GM19395 (cell line): ENCODE measurements around the gene ZZZ3.
"Not testable (repeated sequence)": the region's sequence is repeated elsewhere in the genome, so short reads cannot be mapped to it uniquely, and the experiment has no call there.

Source experiments
- ATAC-seq: cut with Tn5 transposase; IDR thresholded peaks from one replicate; pipeline ENCODE4 v1.9.1; 2021; ENCODE audit warnings: mild to moderate bottlenecking, moderate library complexity; ENCODE audit not compliant: unreplicated experiment

The ZZZ3 gene

DNA sequence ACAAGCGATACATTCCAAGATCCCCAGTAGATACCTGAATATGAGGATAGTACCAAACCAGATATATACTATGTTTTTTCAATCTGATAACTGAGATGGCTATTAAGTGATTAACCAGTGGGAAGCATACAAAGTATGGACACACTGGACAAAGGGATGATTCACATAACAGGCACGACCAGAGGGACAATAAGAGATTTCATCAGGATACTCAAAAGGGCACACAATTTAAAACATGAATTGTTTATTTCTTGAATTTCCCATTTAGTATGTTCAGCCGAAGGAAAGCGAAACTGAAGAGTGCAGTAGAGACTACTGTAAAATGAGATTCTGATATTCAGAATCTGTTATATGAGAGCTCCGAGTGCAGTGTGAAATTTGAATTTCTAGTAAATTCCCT is 10.6 kb downstream of the ZZZ3 start:
- ATAC-seq: peak; percentile 43

DNA sequence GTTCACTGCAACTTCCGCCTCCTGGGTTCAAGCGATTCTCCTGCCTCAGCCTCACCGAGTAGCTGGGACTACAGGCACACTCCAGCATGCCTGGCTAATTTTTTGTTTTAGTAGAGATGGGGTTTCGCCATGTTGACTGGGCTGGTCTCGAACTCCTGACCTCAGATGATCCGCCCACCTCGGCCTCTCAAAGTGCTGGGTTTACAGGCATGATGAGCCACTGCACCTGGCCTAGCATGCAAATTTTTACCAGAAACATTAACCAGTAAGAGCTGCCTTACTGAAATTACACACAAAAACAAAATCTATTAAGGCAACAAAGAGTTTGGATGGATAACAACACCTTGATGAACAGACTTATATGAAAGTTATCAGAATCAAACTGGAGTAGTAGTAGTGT is 12.1 kb downstream of the ZZZ3 start:
- ATAC-seq: no peak

GRCh38 chr1:77668924-77669449 is 13.5 kb downstream of the ZZZ3 start:
- ATAC-seq: no peak

DNA sequence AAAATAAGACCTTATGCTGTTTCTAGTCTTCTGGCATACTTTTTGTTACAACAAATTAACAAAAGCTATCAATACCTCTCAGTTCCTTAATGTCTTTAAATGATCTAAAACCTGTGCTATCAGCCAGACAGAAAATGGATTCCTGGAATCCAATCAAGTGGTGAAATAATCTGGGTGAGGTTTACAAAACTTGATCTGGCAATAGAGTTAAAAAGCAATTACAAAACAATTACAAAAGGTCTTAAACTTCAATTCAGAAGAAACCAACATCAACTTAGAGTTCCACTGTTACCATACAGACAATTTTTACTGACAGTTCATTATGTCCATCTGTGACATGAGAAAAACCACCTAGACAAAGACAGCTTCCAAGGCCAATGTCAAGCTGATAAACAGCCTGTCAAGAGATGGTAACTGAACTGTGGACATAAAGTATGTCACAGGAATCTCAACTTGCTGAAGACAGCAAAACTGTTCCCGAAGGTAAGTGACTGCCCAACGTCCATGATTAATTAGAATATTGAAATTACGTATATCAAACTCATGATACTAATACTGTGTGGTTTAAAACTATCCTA is 17.4 kb downstream of the ZZZ3 start:
- no peak for ATAC-seq

- no peak for ATAC-seq
Observed at GRCh38 chr1:77661696-77662095, 20.8 kb downstream of the ZZZ3 start.

DNA sequence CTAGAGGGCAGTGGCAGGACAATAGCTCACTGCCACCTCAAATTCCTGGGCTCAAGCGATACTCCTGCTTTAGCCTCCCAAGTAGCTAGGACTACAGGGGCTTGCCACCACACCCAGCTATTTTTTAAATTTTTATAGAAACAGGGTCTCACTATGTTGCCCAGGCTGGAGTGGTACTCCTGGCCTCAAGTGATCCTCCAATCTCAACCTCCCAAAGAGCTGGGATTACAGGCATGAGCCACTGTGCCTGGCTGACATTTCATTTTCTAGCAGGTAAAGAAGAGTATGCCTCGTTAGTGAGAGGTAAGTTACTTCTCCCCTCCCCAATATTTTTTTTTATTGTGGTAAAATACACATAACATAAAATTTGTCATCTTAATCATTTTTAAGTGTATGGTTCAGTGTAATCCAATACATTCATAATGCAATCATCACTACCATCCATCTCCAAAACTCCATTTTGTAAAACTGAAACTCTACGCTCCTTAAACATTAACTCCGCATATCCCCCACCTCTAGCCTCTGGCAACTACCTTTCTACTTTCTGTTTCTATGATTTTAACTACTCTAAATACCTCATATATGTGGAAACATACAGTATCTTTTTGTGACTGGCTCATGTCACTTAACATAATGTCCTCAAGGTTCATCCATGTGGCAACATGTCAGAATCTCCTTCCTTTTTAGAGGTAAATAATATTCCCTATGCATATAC is 22.4 kb downstream of the ZZZ3 start:
- ATAC-seq: peak; percentile 52

GRCh38 chr1:77658271-77658670 is 24.2 kb downstream of the ZZZ3 start:
- no peak for ATAC-seq

DNA sequence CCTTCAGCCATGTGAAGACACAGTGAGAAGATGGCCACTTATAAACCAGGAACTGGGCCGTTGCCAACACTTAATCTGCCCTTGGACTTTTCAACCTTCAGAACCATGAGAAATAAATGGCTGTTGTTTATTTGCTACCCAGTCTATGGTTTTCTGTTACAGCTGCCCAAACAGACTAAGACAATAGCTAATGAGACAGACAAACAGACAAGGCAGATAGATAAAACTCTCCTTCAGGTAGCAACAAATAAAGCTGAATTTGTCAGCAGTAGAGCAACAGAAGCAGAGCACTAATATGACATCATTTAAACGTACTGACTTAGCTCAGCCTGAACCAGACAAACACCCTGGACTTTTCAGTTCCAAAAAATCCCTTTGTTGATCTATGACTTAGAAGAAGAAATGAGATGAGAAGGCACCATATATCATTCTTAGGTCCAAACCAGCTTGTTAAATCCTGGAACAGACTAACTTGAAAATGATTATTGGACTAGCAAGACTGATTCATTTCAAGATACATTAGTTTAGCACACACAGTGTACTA is 27.0 kb downstream of the ZZZ3 start:
- no peak for ATAC-seq

- no peak for ATAC-seq
Observed at GRCh38 chr1:77652970-77653516, 29.4 kb downstream of the ZZZ3 start.

GRCh38 chr1:77652268-77652667 is 30.2 kb downstream of the ZZZ3 start:
- ATAC-seq: no peak

DNA sequence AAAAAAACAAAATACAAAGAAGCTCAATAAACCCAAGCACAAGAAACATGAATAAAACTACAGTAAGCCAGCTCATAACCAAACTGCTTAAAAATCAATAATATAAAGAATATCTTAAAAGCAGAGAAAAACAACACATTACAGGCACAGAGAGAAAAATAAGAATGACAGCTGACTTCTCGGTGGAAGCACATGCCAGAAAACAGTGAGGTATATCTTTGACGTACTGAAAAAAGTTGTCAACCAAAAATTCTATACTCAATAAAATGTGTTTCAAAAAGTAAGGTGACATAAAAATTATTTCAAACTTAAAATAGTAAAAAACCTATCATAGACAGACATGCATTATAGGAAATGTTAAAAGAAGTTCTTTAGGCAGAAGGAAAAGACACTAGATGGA is 33.3 kb downstream of the ZZZ3 start:
- no peak for ATAC-seq

- ATAC-seq: not testable (repeated sequence)
Observed at GRCh38 chr1:77646224-77646623, 36.2 kb downstream of the ZZZ3 start.

GRCh38 chr1:77643456-77643855 is 39.0 kb downstream of the ZZZ3 start:
- ATAC-seq: no peak

DNA sequence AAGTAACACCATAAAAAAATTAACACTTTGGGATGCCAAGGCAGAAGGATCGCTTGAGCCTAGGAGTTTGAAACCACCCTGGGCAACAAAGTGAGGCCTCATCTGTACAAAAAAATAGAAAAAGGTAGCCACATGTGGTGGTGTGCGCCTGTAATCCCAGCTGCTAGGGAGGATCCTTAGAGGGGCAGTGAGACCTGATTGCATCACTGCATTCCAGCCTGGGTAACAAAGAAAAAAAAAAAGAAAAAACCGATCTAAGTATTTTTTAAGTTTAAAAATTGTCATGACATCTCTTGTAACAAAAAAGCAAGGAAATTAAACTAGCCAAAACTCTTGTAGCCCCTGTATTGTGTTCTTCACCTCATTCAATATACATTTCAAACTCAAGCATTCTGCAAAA is 39.5 kb downstream of the ZZZ3 start:
- ATAC-seq: no peak

GRCh38 chr1:77642196-77642595 is 40.3 kb downstream of the ZZZ3 start:
- ATAC-seq: no peak

DNA sequence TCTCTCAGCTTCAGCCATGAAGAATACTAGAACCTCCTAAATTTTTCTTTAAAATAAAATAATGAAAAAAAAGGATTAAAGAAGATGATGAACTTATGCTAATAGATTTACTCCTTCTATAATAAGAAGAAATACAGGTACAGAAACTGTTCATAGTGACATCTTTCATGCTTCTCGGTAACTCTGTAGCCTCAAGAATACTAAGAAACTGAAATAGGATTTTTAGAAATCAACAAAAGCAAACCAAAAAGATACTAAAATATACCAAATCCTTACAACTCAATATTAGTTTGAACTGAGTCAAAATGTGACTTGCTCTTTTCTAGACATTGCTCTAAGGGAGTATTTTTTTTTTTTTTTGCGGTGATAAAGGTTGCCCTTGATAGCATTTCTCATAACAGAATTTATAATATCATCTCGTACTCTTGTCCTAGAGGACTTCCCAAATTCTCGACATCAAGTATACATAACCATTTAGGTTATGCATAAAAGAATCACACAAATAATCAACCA is 42.8 kb downstream of the ZZZ3 start:
- ATAC-seq: no peak

GRCh38 chr1:77639056-77639455 is 43.4 kb downstream of the ZZZ3 start:
- ATAC-seq: no peak

DNA sequence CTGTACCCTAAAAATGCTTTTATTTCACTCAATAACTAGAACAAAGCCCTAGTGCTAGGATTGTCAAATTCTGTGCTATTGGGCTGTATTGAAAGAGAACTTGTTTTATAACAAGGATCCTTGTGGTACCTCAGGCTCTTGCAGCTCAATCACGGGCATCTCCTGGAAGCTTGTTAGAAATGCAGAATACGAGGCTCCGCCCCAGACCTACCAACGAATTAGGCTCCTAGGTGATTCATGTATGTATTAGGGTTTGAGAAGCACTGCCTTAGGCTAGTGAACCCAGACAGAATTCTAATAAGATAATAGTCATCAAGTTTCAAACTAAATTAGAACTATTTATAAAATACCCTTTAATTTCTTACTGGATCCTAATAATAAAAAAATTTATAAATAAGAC is 45.6 kb downstream of the ZZZ3 start:
- ATAC-seq: no peak
